H1 (cell line): Measurements from ENCODE around the gene TMTC2. TPM values are rescaled to one million over a fixed set of nuclear protein-coding genes. Genes with fewer than 3 reads are reported as not detected.

Source experiments
- RXRA ChIP-seq: IDR thresholded peaks from 2 replicates; pipeline ENCODE4 v1.6.1; 2011; ENCODE audit warnings: low read depth, mild to moderate bottlenecking, low read length, moderate library complexity; ENCODE audit not compliant: insufficient read depth
- polyA plus RNA-seq, 7 experiments: library from polyadenylated mRNA; depleted of rRNA in 3 of 7; stranded (reverse) in 5 of 7; unstranded in 2 of 7; fragments of >200 nt in 5 of 7; fragments of 200-250 nt in 2 of 7; gene quantifications; 1 replicate in 5 of 7; 2 replicates in 1 of 7; 4 replicates in 1 of 7; pipeline versions ENCODE4 v1.2.1 to v1.2.3, GENCODE V29; 2011 to 2013; ENCODE audit warnings: missing spikeins in 2 of 7, mixed read lengths in 2 of 7
- total RNA-seq: library from RNA; stranded (reverse); fragmentation: NEBNext Ultra II Directional; extraction: Animal tissue kit (Norgen Biotek cat#: 25700); gene quantifications from 2 replicates; pipeline ENCODE4 v1.2.1, GENCODE V29; 2021
- TF ChIP-seq, protein P1 (sequence below): IDR thresholded peaks from 2 replicates; pipeline ENCODE4 v1.6.1; 2012; ENCODE audit warnings: low read length, inconsistent platforms

Gene TMTC2
- total and polyA plus RNA-seq, 2 of the 8 experiments (the other 6 are each of a cell fraction or from before 2014, with no cell fraction given), result 2.3 to 3.9 TPM

- TF ChIP-seq RXRA, result no peak
- TF ChIP-seq, protein P1, sequence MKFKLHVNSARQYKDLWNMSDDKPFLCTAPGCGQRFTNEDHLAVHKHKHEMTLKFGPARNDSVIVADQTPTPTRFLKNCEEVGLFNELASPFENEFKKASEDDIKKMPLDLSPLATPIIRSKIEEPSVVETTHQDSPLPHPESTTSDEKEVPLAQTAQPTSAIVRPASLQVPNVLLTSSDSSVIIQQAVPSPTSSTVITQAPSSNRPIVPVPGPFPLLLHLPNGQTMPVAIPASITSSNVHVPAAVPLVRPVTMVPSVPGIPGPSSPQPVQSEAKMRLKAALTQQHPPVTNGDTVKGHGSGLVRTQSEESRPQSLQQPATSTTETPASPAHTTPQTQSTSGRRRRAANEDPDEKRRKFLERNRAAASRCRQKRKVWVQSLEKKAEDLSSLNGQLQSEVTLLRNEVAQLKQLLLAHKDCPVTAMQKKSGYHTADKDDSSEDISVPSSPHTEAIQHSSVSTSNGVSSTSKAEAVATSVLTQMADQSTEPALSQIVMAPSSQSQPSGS, result no peak
Measured at GRCh38 chr12:82873951-82874350, 187.2 kb downstream of the TMTC2 start (continued).
